RWPE2 (cell line): ENCODE data around the gene PKIG.

Experiments used
- ATAC-seq: fragments of 200-7000 bp; cut with Tn5 transposase; 3 replicates; pipeline ENCODE4 v1.9.1; 2021; ENCODE audit warnings: low read depth
- DNase-seq: peaks from one replicate; pipeline ENCODE4 v3.0.0-alpha.2; 2020; ENCODE audit warnings: low spot score
- H3K27ac ChIP-seq: fragments of 450-650 bp; 2 replicates; pipeline ENCODE4 v1.5.1; 2017; ENCODE audit warnings: mild to moderate bottlenecking; ENCODE audit not compliant: poor library complexity, severe bottlenecking
- H3K27me3 ChIP-seq: fragments of 250-450 bp; sonication (Bioruptor Pico); 2 replicates; pipeline ENCODE4 v1.5.1; 2021; ENCODE audit warnings: mild to moderate bottlenecking, moderate library complexity; ENCODE audit not compliant: insufficient read depth, poor library complexity, severe bottlenecking
- H3K36me3 ChIP-seq: fragments of 250-450 bp; sonication (Bioruptor Pico); 2 replicates; pipeline ENCODE4 v1.5.1; 2020; ENCODE audit warnings: low read depth, mild to moderate bottlenecking, moderate library complexity
- H3K4me1 ChIP-seq: fragments of 250-450 bp; sonication (Bioruptor Pico); 2 replicates; pipeline ENCODE4 v1.5.1; 2021; ENCODE audit warnings: mild to moderate bottlenecking, moderate library complexity; ENCODE audit not compliant: insufficient read depth, poor library complexity, severe bottlenecking
- H3K4me3 ChIP-seq: fragments of 250-450 bp; sonication (Bioruptor Pico); 2 replicates; pipeline ENCODE4 v1.5.1; 2021; ENCODE audit warnings: mild to moderate bottlenecking, moderate library complexity; ENCODE audit not compliant: severe bottlenecking
- H3K9me3 ChIP-seq: fragments of 250-450 bp; sonication (Bioruptor Pico); 2 replicates; pipeline ENCODE4 v1.5.1; 2021; ENCODE audit warnings: mild to moderate bottlenecking, moderate library complexity; ENCODE audit not compliant: severe bottlenecking
- CTCF ChIP-seq: fragments of 450-650 bp; IDR thresholded peaks from one replicate; pipeline ENCODE4 v1.5.1; 2017; ENCODE audit warnings: mild to moderate bottlenecking, moderate library complexity; ENCODE audit not compliant: poor library complexity, severe bottlenecking

PKIG gene

GRCh38 chr20:44597930-44598329, 15.6 kb downstream of the PKIG start:
- ATAC-seq (no peak), DNase-seq (peak; percentile 49)
- no peaks in the 10 kb centered on the region for H3K36me3 ChIP-seq
- H3K27ac ChIP-seq = no peak overlapping the region
- H3K4me3 ChIP-seq = no peak overlapping the region
- H3K9me3 ChIP-seq = no peaks in the 10 kb centered on the region
- H3K27me3 ChIP-seq = no peaks in the 10 kb centered on the region
- TF ChIP-seq CTCF = no peak
- H3K4me1 ChIP-seq = peaks cover 3% of the 10 kb centered on the region

- no peak for TF ChIP-seq CTCF
- Histone ChIP-seq H3K9me3 (no peaks in the 10 kb centered on the region), H3K27me3 (no peaks in the 10 kb centered on the region), H3K4me1 (peaks cover 3% of the 10 kb centered on the region), H3K4me3 (no peak overlapping the region), H3K36me3 (no peaks in the 10 kb centered on the region), H3K27ac (no peak overlapping the region)
- ATAC-seq (peak; percentile 42), DNase-seq (peak; percentile 66)
These were observed 16.3 kb downstream of the PKIG start for GRCh38 chr20:44598423-44599305.

GRCh38 chr20:44599715-44600114, 17.3 kb downstream of the PKIG start:
- Histone ChIP-seq H3K4me1 (peaks cover 3% of the 10 kb centered on the region), H3K36me3 (no peaks in the 10 kb centered on the region), H3K4me3 (no peak overlapping the region), H3K27me3 (no peaks in the 10 kb centered on the region), H3K9me3 (no peaks in the 10 kb centered on the region), H3K27ac (no peak overlapping the region)
- DNase-seq (peak; percentile 63), ATAC-seq (no peak)
- no peak for TF ChIP-seq CTCF

- Histone ChIP-seq H3K4me1 (peaks cover 3% of the 10 kb centered on the region), H3K36me3 (no peaks in the 10 kb centered on the region), H3K4me3 (no peak overlapping the region), H3K27me3 (no peaks in the 10 kb centered on the region), H3K27ac (no peak overlapping the region), H3K9me3 (no peaks in the 10 kb centered on the region)
- ATAC-seq (no peak), DNase-seq (peak; percentile 69)
- TF ChIP-seq CTCF = no peak
These were observed 17.9 kb downstream of the PKIG start for GRCh38 chr20:44600301-44600700.

- ATAC-seq (no peak), DNase-seq (peak; percentile 62)
- H3K4me3 ChIP-seq = no peak overlapping the region
- H3K9me3 ChIP-seq = no peaks in the 10 kb centered on the region
- H3K27ac ChIP-seq = no peak overlapping the region
- H3K4me1 ChIP-seq = peaks cover 3% of the 10 kb centered on the region
- no peaks in the 10 kb centered on the region for H3K36me3 ChIP-seq
- H3K27me3 ChIP-seq = no peaks in the 10 kb centered on the region
- TF ChIP-seq CTCF = no peak
These were observed 18.4 kb downstream of the PKIG start for GRCh38 chr20:44600758-44601201.
